Stimulated activated CD4-positive, alpha-beta T cell treated with anti-CD3 and anti-CD28 coated beads, Interleukin-15, amount 100 ng/mL, for 48 hours (primary cell): ENCODE measurements around the gene SLC31A2.
A peak's percentile ranks its signal among the peaks of the same experiment; 100 is the strongest.

Experiments used
- DNase-seq, 2 donors: peaks; one replicate each; pipeline ENCODE4 v3.0.0-alpha.2; 2020; ENCODE audit warnings: low read depth in 2 of 2

Gene SLC31A2

GRCh38 chr9:113151696-113152630 lies 1.2 kb downstream of the SLC31A2 start:
- no peak for DNase-seq

GRCh38 chr9:113152699-113153098 lies 1.9 kb downstream of the SLC31A2 start:
- DNase-seq = no peak

- DNase-seq = no peak
Measured at GRCh38 chr9:113153599-113153998, 2.8 kb downstream of the SLC31A2 start.

GRCh38 chr9:113154471-113154870 lies 3.7 kb downstream of the SLC31A2 start:
- no peak for DNase-seq

- no peak for DNase-seq
Measured at GRCh38 chr9:113154946-113155345, 4.1 kb downstream of the SLC31A2 start.

GRCh38 chr9:113155911-113156588 lies 5.2 kb downstream of the SLC31A2 start:
- DNase-seq = peak in 1 of 2 donors; percentile 17

GRCh38 chr9:113156880-113157279 lies 6.1 kb downstream of the SLC31A2 start:
- DNase-seq = no peak

GRCh38 chr9:113158446-113158845 lies 7.6 kb downstream of the SLC31A2 start:
- no peak for DNase-seq

- DNase-seq = no peak
Measured at GRCh38 chr9:113160571-113160970, 9.8 kb downstream of the SLC31A2 start.

GRCh38 chr9:113163001-113163400 lies 12.2 kb downstream of the SLC31A2 start:
- DNase-seq = no peak

- no peak for DNase-seq
Measured at GRCh38 chr9:113164536-113165300, 13.9 kb downstream of the SLC31A2 start.

- DNase-seq = no peak
Measured at GRCh38 chr9:113166039-113166438, 15.2 kb downstream of the SLC31A2 start.

- no peak for DNase-seq
Measured at GRCh38 chr9:113168809-113169208, 18.0 kb downstream of the SLC31A2 start.

- DNase-seq = no peak
Measured at GRCh38 chr9:113173341-113173740, 22.5 kb downstream of the SLC31A2 start.

GRCh38 chr9:113176803-113177202 lies 26.0 kb downstream of the SLC31A2 start:
- no peak for DNase-seq

GRCh38 chr9:113177251-113177650 lies 26.4 kb downstream of the SLC31A2 start:
- no peak for DNase-seq

- DNase-seq = no peak
Measured at GRCh38 chr9:113178087-113178486, 27.3 kb downstream of the SLC31A2 start.

- DNase-seq = no peak
Measured at GRCh38 chr9:113179839-113180238, 29.0 kb downstream of the SLC31A2 start.

GRCh38 chr9:113181165-113181564 lies 30.4 kb downstream of the SLC31A2 start:
- no peak for DNase-seq

GRCh38 chr9:113183956-113184488 lies 33.2 kb downstream of the SLC31A2 start:
- no peak for DNase-seq

GRCh38 chr9:113184539-113184938 lies 33.7 kb downstream of the SLC31A2 start:
- no peak for DNase-seq

- no peak for DNase-seq
Measured at GRCh38 chr9:113185271-113185670, 34.5 kb downstream of the SLC31A2 start.
